CD4-positive, alpha-beta T cell treated with Interleukin-2 at 100 ng/mL for 4 hours (primary cell): Measurements from ENCODE around the gene RALGAPA2.

Source experiments
- DNase-seq: peaks from one replicate; pipeline ENCODE4 v3.0.0-alpha.2; 2020; ENCODE audit warnings: low spot score

The RALGAPA2 gene

DNA sequence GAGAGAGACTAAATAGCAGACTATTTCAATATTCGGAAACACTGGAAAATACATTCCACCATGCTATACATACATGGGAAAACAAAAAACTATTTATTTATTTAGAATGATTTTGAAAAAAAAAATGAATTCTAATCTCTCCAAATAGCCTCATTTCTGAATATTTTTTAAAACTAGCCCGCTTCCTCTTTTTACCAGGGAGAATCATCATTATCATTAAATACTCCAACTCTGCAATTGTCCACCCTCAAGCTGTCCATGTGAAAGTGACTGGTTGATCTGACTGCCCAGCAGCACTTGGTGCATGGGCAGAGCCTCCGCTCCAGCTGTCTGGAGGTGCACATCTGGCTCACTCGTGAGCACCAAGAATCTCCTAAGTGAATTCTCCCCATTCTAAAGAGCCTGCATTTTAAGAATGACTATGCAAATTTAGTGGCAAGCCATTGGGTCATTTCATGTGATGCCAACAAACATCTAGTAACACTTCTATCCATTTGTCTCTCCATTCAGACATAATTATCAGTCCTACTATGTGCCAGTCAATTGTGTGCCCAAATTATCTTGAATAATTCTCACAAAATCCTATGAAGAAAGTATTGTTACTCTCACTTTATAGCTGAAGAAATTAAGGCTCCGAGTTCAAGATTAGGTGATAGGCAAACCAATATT is 279.7 kb downstream of the RALGAPA2 start:
- DNase-seq = no peak

DNA sequence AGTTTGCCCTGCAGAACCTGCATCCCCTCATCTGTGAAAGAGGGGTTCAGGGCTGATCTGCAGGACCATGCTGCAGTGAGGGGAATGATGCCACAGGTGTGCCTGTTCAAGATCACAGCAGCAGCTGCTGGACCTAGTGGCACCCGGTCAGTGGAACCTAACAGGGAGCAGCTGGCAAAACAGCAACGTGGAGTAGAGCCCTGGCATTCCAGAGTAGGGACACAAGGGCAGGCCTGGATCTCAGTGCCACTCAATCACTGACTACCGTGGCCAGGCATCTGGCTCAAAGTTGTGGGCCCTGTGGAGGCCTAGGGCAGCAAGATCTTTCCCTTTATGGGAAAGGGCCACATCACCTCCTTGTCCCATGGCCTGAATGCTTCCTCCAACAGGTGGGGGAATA is 282.4 kb downstream of the RALGAPA2 start:
- no peak for DNase-seq

DNA sequence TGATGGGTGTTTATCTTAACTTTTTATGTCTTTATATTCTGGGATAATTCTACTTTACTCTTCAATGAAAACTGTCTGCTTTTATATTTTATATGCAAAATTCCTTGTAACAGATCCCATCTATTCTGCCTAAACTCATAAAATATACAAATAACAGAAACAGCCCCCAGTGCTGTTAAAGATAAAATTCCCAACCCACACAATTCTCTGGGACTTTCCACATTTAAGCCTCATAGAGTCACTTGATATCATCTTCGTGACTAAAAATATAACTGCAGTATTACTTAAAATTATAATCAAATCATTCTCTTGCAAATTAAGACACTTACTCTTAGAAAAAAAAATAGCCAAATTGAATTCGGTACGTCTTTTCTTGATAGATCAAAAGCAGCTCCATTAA is 284.4 kb downstream of the RALGAPA2 start:
- no peak for DNase-seq

- DNase-seq = no peak
Measured at GRCh38 chr20:20427227-20427864, 285.1 kb downstream of the RALGAPA2 start.

- no peak for DNase-seq
Measured at GRCh38 chr20:20426655-20426907, 285.9 kb downstream of the RALGAPA2 start.

DNA sequence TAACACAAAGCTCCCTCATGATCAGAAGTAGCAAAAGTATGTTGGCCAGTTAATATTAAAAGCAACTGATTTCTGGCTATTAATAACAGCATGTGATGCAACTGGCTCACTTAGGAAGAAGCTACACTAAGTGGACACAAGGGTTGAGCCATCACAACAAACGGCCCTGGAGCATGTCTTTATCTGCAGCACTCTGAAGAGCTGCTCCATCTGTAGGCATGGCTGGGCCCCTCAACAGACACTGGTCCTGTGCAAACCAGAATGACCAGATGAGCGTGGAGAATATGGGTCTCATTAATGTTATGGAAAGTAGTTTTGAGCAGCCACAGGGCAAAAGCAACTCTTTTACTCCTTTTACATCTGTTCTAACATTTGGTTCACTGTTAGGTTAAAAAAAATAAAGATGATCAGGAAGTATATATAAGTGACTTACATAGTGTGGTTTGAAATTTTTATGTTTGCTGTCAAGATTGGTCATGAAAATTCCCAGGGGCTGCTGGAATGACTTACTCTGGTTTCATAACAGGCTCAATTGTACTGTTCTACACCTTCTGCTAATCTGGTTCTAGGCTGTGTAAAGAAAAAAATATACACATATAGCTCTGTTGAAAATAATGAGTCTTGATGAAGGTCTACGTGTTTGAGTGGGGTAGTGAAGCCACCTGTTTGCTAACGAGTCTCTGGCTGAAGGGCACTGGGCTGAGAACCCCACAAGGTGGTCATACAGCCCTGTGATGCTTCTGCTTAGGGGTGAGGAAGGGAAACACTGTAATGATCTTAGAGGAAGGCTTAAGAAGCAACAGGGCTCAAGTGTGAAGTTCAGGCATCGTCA is 286.4 kb downstream of the RALGAPA2 start:
- DNase-seq = no peak

DNA sequence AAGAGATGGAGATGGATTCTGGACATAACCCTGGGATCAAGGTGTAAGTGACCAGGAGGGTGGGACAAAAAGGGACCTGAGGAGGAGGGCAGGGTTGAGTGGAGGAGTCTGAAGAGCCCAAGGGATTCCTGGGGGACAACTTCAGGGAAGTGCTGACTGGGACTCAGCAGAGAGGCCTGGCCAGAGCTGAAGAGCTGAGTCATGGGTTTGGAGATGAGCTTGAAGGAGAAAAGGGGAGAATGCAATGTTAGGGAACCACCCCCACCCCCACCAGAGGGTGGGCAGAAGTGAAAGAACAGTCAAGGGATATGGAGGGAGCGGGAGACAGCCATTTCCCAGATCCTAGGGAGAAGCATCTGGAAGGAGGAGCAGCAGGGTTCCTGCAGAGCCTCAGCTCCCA is 289.3 kb downstream of the RALGAPA2 start:
- DNase-seq = no peak

- no peak for DNase-seq
Measured at GRCh38 chr20:20417876-20418676, 294.4 kb downstream of the RALGAPA2 start.

DNA sequence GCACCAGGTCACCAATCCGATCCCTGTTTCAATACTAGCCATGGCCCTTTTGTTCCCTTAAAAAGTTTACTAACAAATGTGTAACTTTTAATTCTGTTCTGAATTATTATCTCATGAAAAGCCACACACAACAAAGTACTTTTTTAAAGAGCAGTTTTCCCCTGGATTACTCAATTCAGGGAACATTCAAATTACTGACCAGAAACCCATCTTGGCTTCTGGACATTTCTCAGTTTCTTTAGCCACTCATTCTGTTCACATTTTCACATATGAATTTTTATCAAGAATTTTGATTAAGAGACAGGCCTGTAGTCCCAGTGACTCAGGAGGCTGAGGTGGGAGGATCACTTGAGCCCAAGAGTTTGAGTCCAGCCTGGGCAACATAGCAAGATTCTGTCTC is 297.1 kb downstream of the RALGAPA2 start:
- no peak for DNase-seq

DNA sequence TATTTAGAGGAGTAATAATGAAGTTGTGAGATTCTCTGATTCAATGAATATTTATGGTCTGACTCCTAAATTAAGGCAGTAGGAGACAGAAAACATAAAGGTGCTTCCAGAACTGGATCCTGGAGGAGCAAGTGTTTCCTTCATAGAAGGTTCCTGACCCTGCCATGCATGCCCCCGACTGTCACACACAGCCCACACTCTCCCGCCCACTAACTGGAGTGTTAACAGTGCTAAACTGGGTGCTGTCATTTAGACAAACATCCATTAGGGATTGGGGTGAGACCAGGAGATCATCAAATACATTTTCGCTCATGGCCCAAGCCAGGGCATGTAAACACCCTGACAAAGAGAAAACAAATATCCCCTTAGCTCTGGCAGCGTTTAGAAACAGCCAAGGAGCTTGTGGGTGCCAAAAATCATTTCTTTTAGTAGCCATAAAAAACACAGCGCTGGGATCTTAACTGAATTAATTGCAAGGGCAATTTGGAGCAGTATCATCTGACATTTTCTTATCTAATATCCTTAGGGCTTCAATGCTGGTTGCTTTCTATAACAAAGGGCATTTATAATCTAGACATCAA is 297.7 kb downstream of the RALGAPA2 start:
- DNase-seq = no peak

GRCh38 chr20:20413810-20414281 is 298.6 kb downstream of the RALGAPA2 start:
- no peak for DNase-seq

DNA sequence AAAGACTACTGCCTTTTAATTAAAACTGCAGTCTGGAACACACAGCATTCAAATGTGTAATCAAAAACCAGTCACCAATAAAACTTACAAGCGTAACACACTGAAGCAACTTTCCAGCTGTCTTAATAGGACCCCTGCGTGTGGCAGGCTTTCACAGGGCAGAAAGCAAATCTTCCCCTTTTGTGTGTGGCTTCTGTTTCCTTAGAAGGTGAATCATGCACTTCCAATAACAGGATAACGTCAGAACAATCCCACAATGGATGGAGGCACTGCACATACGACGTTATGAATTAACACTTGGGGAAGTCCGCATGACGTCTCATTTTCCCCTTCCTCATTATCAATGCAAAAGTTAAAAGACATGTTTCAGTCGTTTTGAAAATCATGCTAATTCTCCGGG is 299.7 kb downstream of the RALGAPA2 start:
- DNase-seq = no peak

- no peak for DNase-seq
Measured at GRCh38 chr20:20411836-20412235, 300.6 kb downstream of the RALGAPA2 start.

DNA sequence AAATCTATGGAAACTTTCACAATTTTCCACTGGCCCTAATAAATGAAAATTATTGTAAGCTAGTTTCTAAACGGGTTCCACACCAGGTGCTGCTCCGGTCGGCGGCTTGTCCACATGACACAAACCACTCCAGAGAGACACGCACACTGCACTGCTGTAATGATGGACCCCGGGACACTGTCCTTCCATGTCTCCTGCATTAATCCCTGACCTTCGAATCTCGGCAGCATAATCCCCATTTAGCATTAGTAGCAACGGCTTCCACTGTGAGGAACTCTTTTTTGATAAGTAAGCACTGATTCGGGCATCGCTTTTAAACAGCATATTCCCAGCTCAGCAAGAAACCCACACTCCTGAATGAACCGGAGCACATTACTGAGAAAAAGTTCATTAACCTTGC is 301.0 kb downstream of the RALGAPA2 start:
- DNase-seq = no peak

- DNase-seq = no peak
Measured at GRCh38 chr20:20410678-20411077, 301.8 kb downstream of the RALGAPA2 start.

- no peak for DNase-seq
Measured at GRCh38 chr20:20409331-20409730, 303.1 kb downstream of the RALGAPA2 start.

DNA sequence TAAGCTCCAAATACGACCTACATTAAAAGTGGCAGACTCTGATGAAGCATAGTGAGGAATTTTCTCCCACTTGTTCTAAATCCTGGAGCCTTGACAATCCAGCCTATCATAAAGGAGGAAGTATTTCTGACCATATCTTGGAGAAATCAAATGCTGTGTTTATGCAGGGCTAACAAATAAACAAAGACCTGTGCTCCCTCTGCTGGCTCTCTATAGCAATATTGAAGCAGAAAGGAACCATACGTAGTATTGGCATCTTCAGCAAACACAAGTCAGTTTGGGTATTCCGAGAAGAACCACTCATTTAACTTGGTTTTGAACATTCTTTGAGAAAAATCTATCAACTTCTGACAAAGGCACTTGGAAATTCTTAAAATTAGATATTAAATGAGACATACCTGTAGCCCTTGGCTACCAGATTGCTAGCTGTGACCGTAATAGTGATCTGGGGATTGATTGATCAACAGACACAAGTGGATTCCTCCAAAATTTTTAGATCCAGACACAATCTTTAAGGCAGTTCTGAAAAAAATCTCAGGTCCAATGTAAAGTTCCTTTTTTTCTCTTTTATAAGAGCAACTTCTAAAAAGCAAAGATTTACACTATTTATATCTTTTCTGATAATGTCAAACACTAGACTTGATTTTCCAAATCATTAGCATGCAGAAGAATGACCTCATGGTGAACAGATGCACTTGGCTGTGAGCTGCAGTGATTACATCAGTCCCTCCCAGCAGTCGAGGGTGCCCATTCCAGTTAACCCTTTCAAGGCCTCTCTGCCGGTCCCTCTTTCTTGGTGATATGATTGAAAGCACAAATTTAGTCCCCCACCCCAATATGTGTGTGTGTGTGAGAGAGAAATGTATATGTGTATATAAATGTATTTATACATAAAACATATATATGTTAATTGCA is 304.3 kb downstream of the RALGAPA2 start:
- DNase-seq = no peak

- no peak for DNase-seq
Measured at GRCh38 chr20:20406306-20406705, 306.1 kb downstream of the RALGAPA2 start.

GRCh38 chr20:20405623-20406022 is 306.8 kb downstream of the RALGAPA2 start:
- no peak for DNase-seq

DNA sequence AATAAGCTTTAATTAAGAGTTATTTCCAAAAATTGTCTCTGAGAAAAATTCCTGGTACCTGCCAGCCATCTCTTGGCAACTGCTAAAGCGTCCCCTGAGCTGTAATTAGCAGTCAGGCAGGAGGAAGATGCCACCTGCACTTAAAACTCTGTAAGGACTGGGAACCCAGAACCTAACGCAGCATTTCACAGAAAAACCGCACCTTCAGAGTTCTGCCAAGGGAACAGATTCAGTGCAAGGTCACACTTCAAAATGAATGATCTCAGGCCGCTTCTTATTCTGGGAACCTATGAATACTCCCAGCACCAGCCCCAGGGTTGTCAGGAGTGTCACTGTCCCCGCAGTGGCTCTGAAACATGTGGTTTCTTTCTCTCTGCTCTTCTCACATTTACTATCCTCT is 307.8 kb downstream of the RALGAPA2 start:
- no peak for DNase-seq

DNA sequence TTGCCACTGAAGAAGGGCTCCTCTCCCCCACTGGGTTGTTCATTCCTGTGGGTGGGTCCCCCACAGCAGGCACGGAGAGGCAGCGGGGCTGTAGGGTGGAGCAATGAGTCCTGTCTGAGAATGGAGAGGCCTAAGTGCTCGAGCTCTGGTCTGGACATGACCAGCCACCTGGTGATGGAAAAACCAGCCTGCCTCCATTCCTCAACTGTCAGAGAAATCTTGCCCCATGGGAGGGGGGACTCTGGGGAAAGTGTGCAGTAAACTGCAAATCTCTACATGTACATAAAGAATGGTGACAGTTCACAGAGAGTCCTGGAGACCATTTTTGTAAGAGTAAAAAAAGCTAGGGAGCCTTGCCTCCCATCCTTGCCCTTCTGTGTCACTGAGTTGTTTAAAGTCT is 310.5 kb downstream of the RALGAPA2 start:
- no peak for DNase-seq
